GM18499 (cell line): ENCODE results near the gene RDH16.
"Not testable (repeated sequence)": the region's sequence is repeated elsewhere in the genome, so short reads cannot be mapped to it uniquely, and the experiment has no call there.

Experiments
- ATAC-seq: cut with Tn5 transposase; IDR thresholded peaks from one replicate; pipeline ENCODE4 v1.9.1; 2021; ENCODE audit warnings: moderate number of reproducible peaks; ENCODE audit not compliant: insufficient read depth, unreplicated experiment

The RDH16 gene

DNA sequence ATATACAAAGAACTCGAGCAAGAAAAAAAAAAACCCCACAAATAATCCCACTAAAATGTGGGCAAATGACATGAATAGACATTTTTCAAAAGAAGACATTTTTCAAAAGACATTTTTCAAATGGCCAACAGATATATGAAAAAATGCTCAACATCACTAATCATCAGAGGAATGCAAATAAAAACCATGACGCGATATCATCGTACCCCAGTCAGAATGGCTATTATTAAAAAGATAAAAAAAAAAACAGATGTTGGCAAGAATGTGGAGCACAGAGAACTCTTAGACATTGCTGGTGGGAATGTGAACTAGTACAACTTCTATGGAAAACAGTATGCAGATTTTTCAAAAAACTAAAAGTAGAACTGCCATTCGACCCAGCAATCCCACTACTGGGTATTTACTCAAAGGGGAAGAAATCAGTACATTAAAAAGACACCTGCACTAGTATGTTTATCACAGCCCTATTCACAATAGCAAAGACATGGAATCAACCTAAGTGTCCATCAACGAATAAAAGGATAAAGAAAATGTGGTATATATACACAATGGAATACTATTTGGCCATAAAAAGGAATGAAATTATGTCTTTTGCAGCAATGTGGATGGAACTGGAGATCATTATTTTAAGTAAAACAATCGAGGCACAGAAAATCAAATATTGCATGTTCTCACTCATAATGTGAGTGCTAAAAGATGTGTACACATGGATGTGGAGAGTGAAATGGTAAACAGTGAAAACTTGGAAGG is 32.6 kb upstream of the RDH16 start:
- ATAC-seq: no peak

DNA sequence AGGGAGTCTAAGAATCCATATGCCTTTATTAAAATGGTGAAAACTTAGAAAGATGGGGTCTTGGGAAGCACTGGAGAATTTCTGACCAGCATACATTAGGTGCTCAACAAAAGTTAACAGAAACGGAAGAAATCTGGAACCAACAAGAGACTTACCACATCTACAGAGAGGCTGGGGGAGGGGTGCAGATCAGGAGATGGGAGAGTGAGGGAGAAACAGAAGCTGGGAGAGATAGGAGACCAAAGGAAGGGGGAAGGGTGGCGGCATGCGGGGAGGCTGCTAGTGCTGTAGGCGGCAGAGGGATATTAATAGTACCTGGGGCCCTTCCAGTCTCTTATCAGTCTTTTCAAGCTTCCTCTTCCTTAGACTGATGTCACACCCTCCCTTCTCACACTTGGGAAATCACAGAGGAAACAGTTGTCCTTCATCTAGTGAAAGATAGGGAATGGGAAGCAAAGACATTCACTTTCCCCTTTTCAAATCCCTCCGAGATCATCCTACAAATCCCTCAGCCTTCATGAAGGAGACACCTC is 30.9 kb upstream of the RDH16 start:
- no peak for ATAC-seq

DNA sequence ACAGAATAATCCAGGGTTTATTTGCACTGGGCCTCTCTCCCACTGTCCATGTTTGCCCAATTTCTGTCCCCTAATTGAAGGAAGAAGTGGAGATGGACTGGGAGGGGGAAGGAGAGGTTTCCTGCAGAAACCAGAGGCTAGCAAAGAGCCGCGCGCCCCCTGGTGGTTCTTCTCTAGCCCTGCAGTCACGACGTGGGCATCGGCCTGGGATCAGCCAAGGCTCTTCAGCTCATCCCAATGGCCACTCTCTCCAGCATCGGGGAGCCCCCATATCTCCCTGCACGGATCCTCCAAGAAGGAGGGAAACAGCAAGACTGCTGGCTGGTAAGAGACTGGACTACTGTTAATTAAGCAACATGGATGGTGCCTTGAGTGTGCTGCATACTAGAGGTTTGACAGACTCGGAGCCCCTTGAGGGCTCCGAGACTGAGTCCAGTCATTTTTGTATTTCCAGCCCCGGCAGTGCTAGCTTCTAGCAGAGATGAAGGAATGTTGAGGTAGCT is 30.2 kb upstream of the RDH16 start:
- ATAC-seq: no peak

DNA sequence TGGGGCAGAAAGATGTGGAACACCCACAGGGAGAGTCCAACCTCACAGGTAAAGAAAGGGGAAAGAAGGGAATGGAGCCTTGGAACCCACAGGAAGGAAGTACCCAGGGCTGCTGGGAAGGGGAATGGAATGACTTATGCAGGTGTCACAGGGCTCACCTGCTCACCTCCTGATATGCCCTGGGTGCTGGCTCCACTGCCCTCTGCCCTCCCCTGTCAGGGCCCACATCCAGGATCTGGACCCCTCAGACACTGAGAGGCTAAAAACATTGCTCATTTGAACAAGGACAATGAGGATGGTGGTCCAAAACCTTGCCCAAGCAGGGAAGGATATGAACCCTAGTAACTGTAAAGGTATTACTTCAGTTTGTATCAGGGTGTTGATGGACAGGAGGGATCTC is 29.6 kb upstream of the RDH16 start:
- ATAC-seq: no peak

DNA sequence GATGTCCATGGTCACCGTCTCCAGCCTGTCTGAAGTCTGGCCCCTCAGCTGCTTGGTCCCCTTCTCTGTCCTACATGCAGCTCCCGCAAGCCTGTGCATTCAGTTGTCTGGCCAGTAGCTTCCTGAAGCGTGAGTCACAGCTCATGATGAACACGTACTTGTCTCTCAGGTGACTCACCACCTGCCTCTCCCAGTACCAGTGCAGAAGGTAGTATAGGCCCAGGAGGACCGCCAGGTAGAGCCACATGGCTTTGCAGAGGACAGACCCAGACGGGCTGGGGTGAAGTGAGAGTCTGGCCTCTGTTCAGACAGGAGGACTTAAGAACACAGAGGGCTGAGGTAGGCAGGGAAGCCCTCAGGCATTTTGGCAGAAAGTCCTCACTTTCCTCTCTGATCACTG is 28.3 kb upstream of the RDH16 start:
- ATAC-seq: not testable (repeated sequence)

DNA sequence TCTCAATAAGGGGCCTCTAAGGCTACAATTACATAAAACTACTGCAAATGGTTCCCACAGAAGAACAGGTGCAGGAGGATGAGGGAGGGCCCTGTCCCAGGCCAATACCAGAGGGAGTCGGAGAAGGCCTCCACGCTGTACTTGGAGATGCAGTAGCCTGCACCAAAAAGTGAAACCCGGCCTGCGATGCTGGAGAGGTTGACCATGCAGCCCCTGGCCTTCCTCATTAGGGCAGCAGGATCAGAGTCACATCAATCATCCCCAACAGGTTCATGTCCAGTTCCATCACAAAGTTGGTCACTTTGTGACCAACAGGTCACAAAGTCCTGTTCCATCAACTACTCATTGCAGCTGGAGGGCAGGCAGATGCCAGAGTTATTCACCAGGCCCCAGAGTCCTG is 26.0 kb upstream of the RDH16 start:
- no peak for ATAC-seq

DNA sequence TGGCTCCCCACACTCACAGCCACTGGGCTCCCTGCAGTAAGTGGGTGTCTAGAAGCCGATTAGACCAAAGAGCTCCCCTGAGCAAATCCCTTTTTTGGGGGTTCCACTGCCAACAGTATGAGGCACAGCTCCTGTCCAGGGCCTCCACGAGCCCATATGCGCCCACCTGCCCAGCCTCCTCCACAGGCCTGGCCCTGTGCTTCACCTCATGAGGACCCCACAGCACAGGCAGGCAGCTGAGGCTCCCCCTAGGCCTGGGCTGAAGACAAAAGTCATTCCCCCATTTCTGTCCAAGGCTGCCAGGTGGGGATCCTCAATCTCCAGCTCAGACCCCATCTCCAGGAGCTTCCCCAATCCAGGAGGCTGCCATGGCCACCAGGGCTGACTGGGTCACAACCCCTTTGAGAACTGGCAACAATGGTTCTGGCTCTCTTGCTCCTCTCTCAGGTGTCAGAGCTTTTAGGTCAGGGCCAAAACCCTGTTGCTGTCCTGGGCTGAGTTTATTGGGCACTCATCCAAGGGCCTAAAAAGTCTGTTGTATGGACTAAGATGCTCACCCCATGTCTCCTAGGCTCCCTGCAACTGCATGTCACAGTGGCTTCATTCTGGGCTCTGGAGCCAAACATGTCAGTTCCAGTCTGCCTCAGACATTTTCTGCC is 25.3 kb upstream of the RDH16 start:
- not testable (repeated sequence) for ATAC-seq

DNA sequence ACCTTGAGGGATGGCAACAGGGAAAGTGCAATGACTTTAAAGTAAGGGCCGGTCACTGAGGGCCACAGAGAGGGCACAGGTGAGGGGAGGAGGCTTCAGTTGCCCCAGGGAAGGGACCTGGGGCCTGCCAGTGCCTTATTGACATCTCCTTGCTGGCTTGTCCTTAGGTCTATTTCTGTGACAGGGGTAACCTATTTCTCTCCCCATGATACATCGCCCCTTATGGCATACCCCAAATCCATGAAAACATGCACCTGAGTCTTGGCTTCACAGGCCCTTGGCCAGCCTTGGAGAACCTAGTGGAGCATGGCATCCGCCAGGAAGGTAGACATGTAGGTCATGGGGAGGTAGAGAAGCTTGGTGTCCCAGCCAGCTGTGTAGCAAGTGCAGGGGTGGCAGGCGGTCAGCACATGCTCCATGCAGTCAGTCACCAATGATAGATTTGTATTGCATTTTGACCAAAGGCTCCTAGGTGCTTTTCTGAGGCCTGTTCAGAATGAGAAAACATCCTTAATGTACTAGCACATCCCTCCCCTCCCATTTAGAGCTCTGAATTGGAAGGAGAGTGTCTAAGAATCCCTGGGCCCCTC is 23.6 kb upstream of the RDH16 start:
- no peak for ATAC-seq

DNA sequence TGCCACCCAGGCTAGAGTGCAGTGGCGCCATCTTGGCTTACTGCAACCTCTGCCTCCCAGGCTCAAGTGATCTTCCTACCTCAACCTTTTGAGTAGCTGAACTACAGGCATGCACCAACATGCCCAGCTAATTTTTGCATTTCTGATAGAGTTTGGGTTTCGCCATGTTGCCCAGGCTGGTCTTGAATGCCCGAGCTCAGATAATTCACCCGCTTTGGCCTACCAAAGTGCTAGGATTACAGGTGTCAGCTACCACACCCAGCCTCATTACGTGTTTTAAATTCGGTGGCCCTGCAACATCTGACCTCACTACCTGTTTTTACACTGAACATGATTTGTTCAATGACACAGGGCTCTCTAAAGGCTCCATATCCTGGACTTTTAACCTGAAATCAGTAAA is 22.9 kb upstream of the RDH16 start:
- no peak for ATAC-seq

DNA sequence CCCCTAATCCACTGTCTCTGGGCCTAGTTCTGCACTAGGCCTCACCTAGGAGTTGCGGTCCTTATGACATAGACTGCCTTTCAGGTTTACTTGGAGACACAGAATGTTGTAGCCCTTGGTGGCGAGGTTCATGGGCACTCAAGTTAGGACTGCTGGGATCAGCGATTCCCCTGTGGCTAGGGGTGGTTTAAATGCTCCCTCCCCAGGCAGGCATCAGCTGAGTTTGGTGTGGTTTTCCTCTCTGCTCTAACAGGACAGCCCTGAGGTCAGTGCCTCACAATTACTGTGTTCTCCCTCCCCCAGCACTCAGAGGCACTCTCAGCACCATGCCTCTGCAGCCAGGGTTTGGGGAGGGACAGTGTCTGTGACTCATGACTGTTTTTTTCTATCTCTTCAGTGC is 22.2 kb upstream of the RDH16 start:
- ATAC-seq: no peak

DNA sequence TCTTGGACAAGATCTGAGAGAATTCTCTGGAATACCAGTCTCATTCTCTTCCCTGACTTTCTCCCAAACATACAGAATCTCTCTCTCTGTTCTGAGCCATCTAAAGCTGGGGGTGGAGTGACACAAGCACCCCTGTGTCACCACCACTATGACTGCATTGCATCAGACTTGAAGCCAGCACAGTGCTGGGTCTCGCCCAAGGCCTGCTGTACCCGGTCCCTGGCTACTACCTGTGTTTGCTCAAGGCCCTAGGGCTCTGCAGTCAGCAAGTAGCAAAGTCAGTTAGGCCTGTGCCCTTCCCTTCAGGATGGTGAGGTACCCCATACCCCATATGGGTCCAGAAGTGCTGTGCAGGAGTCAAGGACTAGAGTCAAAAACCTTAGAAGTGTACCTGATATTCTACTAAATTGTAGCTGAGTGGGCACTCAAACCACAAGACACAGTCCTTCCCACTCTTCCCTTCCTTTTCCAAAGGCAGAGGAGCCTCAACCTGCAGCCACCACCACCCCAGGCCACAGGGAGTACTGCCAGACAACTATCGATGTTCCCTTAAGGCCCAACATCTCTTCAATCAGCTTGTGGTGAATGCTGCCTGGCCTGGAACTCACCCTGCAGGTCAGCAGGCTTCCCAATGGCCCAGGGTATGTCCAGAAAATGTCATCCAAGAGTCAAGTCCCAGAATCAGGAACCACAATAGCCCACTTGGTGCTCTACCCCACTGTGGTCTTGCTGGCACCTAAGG is 21.2 kb upstream of the RDH16 start:
- no peak for ATAC-seq

DNA sequence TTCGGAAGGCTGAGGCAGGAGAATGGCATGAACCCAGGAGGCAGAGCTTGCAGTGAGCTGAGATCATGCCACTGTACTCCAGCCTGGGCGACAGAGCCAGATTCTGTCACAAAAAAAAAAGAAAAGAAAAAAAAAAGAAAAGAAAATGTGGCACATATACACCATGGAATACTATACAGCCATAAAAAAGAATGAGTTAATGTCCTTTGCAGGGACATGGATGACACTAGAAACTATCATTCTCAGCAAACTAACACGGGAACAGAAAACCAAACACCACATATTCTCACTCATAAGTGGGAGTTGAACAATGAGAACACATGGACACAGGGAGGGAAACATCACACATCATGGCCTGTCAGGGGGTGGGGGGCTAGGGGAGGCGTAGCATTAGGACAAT is 20.0 kb upstream of the RDH16 start:
- not testable (repeated sequence) for ATAC-seq

DNA sequence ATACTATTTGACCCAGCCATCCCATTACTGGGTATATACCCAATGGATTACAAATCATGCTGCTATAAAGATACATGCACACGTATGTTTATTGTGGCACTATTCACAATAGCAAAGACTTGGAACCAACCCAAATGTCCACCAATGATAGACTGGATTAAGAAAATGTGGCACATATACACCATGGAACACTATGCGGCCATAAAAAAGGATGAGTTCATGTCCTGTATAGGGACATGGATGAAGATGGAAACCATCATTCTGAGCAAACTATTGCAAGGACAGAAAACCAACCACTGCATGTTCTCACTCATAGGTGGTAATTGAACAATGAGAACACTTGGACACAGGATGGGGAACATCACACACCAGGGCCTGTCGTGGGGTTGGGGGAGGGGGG is 16.8 kb upstream of the RDH16 start:
- not testable (repeated sequence) for ATAC-seq

DNA sequence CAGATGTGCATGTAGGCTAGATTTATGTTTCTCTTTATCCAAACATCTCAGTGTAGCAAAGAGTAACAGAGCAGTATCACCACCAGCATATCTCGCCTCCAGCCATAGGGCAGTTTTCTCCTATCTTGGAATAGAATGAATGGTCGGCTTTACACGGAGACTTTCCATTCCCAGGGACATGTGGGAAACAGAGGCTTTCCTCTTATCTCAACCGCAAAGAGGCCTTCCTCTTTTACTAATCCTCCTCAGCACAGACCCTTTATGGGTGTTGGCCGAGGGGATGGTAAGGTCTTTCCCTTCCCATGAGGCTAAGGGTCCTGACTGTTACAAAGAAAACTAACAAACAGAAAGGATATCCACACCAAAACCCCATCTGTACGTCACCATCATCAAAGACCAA is 11.5 kb upstream of the RDH16 start:
- ATAC-seq: not testable (repeated sequence)

DNA sequence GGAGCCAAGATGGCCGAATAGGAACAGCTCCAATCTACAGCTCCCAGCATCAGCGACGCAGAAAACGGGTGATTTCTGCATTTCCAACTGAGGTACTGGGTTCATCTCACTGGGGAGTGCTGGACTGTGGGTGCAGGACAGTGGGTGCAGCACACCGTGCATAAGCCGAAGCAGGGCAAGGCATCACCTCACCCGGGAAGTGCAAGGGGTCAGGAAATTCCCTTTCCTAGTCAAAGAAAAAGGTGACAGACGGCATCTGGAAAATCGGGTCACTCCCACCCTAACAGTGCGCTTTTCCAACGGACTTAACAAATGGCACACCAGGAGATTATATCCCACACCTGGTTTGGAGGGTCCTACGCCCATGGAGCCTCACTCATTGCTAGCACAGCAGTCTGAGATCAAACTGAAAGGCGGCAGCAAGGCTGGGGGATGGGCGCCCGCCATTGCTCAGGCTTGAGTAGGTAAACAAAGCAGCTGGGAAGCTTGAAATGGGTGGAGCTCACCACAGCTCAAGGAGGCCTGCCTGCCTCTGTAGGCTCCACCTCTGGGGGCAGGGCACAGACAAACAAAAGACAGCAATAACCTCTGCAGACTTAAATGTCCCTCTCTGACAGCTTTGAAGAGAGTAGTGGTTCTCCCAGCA is 8.7 kb upstream of the RDH16 start:
- ATAC-seq: not testable (repeated sequence)

DNA sequence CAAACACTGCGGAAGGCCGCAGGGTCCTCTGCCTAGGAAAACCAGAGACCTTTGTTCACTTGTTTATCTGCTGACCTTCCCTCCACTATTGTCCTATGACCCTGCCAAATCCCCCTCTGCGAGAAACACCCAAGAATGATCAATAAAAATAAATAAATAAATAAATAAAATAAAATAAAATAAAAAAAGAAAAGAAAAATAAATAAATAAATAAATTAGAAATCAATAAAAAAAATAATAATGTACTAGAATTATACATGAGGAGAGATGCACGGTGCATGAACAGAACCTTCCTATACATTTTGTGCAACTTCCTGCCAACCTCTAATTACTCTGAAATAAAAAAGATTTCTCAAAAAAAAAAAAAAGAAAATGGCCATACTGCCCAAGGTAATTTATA is 7.7 kb upstream of the RDH16 start:
- ATAC-seq: not testable (repeated sequence)

DNA sequence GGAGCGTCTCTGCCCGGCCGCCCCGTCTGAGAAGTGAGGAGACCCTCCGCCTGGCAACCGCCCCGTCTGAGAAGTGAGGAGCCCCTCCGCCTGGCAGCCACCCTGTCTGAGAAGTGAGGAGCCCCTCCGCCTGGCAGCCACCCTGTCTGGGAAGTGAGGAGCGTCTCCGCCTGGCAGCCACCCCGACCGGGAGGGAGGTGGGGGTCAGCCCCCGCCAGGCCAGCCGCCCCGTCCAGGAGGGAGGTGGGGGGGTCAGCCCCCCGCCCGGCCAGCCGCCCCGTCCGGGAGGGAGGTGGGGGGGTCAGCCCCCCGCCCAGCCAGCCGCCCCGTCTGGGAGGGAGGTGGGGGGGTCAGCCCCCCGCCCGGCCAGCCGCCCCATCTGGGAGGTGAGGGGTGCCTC is 6.1 kb upstream of the RDH16 start:
- ATAC-seq: not testable (repeated sequence)

DNA sequence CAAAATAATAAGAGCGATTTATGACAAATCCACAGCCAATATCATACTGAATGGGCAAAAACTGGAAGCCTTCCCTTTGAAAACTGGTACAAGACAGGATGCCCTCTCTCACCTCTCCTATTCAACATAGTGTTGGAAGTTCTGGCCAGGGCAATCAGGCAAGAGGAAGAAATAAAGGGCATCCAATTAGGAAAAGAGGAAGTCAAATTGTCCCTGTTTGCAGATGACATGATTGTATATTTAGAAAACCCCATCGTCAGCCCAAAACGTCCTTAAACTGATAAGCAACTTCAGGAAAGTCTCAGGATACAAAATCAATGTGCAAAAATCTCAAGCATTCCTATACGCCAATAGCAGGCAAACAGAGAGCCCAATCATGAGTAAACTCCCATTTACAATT is 4.8 kb upstream of the RDH16 start:
- not testable (repeated sequence) for ATAC-seq

DNA sequence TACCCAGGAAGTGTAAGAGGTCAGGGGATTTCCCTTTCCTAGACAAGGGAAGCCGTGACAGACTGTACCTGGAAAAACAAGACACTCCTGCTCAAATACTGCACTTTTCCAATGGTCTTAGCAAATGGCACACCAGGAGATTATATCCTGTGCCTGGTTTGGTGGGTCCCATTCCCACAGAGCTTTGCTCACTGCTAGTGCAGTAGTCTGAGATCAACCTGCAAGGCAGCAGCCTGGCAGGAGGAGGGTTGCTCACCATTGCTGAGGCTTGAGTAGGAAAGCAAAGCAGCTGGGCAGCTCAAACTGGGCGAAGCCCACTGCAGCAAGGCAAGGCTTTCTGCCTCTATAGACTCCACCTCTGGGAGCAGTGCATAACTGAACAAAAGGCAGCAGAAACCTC is 1.0 kb upstream of the RDH16 start:
- ATAC-seq: no peak

DNA sequence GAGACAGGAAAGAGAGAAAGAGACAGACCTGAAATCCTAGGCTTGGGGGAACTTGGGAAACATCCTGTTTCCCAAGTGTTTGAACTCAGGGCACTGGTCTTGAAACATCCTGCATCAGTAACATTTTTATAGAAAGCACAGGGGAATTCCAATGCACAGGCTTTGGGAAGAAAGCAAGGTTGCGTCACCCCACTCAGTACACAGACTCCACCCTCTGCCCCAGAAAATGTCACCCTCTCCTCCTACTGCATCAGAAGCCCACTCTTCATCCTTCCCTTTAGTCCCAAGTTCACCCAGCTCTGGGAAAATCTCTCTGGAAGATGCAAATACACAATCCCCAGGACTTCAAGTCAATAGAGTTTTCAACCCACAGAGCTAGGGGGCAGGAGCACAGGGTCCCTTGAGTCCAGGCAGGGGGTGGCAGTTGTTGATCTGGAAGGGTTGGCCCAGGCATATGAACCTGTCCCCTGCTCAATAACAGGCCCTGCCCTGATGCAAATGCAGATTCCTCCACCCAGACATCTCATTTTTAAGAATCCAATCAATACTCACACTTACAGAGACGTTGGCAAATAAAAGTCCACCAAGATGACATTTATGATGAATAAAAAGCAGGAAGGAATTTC is 1.7 kb downstream of the RDH16 start:
- no peak for ATAC-seq
